ENCODE data around the gene ABCB9. TPM values are rescaled to one million over a fixed set of nuclear protein-coding genes. Genes with fewer than 3 reads are reported as not detected.

ABCB9 gene
- polyA plus RNA-seq, 1 donor from 2014 or later: 19.7 TPM

DNA sequence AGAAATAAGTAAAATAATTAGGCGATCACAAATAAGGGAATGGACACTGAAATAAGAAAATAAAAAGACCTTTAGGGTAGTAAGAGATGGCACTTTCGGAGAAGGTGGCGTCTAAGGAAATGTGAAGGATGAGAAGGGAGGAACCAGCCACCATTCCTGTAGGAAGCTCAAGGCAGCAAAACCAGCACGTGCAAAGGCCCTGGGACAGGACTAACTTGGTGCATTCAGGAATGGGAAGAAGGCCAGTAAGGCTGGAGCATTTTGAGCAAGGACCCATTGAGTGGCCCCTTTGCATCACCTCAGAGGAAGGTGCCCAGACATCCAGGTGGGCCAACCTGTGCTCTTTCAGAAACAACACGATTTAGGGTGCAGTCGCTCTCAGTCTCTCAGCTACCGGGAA lies 69.6 kb downstream of the ABCB9 start:
- H3K9ac ChIP-seq (ENCODE audit: low read length): peak overlapping the region; percentile 98
- H3K79me2 ChIP-seq (replicated peaks; ENCODE audit: insufficient read depth, low read length): peaks cover 37% of the 10 kb centered on the region
- peaks cover under 1% of the 10 kb centered on the region for H3F3A ChIP-seq (ENCODE audit: insufficient read depth, low read length, poor library complexity, severe bottlenecking)
- no peaks in the 10 kb centered on the region for H3K9me2 ChIP-seq (ENCODE audit: insufficient read depth, low read length)
- no peaks in the 10 kb centered on the region for H3K36me3 ChIP-seq (ENCODE audit: insufficient read depth, low read length)
- no peak overlapping the region for H2AFZ ChIP-seq (ENCODE audit: low read depth, low read length)
- H4K20me1 ChIP-seq (ENCODE audit: insufficient read depth): peaks cover 3% of the 10 kb centered on the region
- TF ChIP-seq EZH2 (IDR thresholded peaks at IDR 0.05; ENCODE audit: borderline replicate concordance, insufficient read depth, low read length, poor library complexity, severe bottlenecking) (no peak), REST (IDR thresholded peaks at IDR 0.05; ENCODE audit: borderline replicate concordance) (no peak), POLR2AphosphoS5 (IDR thresholded peaks at IDR 0.05) (no peak), MXI1 (conservative IDR thresholded peaks at IDR 0.05; ENCODE audit: poor library complexity, severe bottlenecking) (no peak), CTCF (IDR thresholded peaks at IDR 0.05; ENCODE audit: poor library complexity, severe bottlenecking) (no peak)
- no peaks in the 10 kb centered on the region for H3K27me3 ChIP-seq (ENCODE audit: insufficient read depth, low read depth, low read length)
- no peaks in the 10 kb centered on the region for H3K9me3 ChIP-seq (ENCODE audit: low read length)
- no peak overlapping the region for H3K4me2 ChIP-seq (ENCODE audit: low read length)
- peak overlapping the region; percentile 90 for H3K27ac ChIP-seq (ENCODE audit: low read length)
- H3K4me3 ChIP-seq (ENCODE audit: low read length): peak overlapping the region; percentile 96

DNA sequence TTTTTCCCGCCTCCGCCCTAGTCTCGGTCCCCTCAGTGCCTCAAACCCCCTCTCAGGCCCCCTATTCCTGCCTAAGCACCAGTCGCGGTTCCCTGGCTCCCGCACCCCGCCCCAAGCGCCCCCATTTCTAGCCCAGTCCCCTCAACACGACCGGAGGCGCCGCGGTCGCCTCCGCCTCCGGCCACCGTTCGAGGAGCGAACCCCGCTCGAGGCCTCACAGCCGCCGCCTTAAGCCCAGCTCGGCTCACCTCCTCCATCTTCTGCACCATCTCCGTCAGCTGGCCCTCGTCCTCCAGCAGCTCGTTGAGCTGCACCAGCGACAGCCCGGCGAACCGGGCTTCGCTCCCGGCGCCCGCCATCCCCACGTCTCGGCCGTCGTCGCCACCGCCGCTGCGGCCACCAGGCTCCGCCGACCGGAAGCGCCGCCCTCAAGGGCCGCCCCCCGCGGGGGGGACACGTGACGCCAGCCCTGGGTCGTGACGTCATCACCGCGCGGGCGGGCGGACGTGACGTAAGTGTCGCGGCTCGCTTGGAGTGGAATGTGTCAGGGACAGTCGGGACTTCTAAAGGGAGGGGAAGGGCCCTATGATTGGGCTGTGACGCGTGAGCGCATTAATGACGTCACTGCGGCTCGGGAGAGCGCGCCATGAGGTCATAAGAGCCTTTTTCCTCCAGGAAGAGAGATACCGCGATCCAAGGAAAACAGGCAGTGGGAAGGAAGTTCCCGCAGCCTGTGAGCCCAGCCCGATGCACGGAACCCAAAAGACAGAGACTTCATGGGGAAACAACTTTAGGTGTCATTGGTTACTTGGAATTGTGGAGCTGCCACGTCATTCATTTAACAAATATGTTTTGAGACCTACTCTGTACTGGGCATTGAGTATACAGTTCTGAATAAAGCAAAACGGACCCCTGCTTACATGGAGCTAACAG lies 70.3 kb downstream of the ABCB9 start, which contains the start of gene VPS37B:
Gene VPS37B, minus strand, starts transcription at position 421 of the 933 bp plus-strand sequence. Its CDS starts 62 bp downstream, at position 359.
- Histone ChIP-seq H3K4me2 (ENCODE audit: low read length) (peak within 1 kb of the TSS; percentile 90), H3K27ac (ENCODE audit: low read length) (peak within 1 kb of the TSS; percentile 90), H3K79me2 (replicated peaks; ENCODE audit: insufficient read depth, low read length) (peaks cover 41% of the 10 kb centered on the region), H3K9me3 (ENCODE audit: low read length) (no peaks in the 10 kb centered on the region), H2AFZ (ENCODE audit: low read depth, low read length) (peak within 1 kb of the TSS; percentile 66), H4K20me1 (ENCODE audit: insufficient read depth) (peaks cover 3% of the 10 kb centered on the region), H3K9ac (ENCODE audit: low read length) (peak within 1 kb of the TSS; percentile 98), H3F3A (ENCODE audit: insufficient read depth, low read length, poor library complexity, severe bottlenecking) (peaks cover 7% of the 10 kb centered on the region), H3K27me3 (ENCODE audit: insufficient read depth, low read depth, low read length) (no peaks in the 10 kb centered on the region), H3K4me3 (ENCODE audit: low read length) (peak within 1 kb of the TSS; percentile 96), H3K9me2 (ENCODE audit: insufficient read depth, low read length) (no peaks in the 10 kb centered on the region), H3K36me3 (ENCODE audit: insufficient read depth, low read length) (no peaks in the 10 kb centered on the region)
- TF ChIP-seq EP300 (conservative IDR thresholded peaks at IDR 0.05; ENCODE audit: poor library complexity, severe bottlenecking) (peak; percentile 70), CTCF (IDR thresholded peaks at IDR 0.05; ENCODE audit: poor library complexity, severe bottlenecking) (no peak), TAF1 (IDR thresholded peaks at IDR 0.05; ENCODE audit: low read depth) (peak; percentile 58), MXI1 (conservative IDR thresholded peaks at IDR 0.05; ENCODE audit: poor library complexity, severe bottlenecking) (peak; percentile 65), REST (IDR thresholded peaks at IDR 0.05; ENCODE audit: borderline replicate concordance) (peak; percentile 83), EZH2 (IDR thresholded peaks at IDR 0.05; ENCODE audit: borderline replicate concordance, insufficient read depth, low read length, poor library complexity, severe bottlenecking) (no peak), RAD21 (conservative IDR thresholded peaks at IDR 0.05) (no peak), POLR2AphosphoS5 (IDR thresholded peaks at IDR 0.05) (peak; percentile 95), SMC3 (conservative IDR thresholded peaks at IDR 0.05; ENCODE audit: poor library complexity) (peak; percentile 26)
